HG03558 (cell line): ENCODE data around the gene ASB3.
"Not testable (repeated sequence)": the region's sequence is repeated elsewhere in the genome, so short reads cannot be mapped to it uniquely, and the experiment has no call there.

ENCODE experiments used
- ATAC-seq: cut with Tn5 transposase; IDR thresholded peaks from one replicate; pipeline ENCODE4 v1.9.1; 2021; ENCODE audit warnings: moderate number of reproducible peaks; ENCODE audit not compliant: unreplicated experiment; ENCODE audit errors: extremely low read depth

Gene ASB3

DNA sequence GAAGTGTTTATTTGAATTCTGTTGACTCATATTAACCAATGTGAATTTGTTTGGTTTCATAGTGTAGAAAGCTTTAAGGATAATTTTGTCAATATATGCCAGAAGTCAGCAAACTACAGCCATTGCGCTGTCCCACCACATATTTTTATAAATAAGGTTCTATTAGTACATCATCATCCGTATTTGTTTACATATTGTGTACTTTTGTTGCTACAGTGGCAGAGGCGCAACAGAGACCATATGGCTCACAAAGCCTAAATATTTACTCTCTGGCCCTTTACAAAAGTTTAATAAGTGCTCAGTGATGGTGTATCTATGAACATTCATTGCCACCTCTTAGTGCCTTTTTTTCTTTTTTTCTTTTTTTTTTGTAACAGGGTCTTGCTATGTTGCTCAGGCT, 6.5 kb upstream of the ASB3 start:
- no peak for ATAC-seq

GRCh38 chr2:53787614-53788289, 999 bp upstream of the ASB3 start:
- no peak for ATAC-seq

GRCh38 chr2:53786352-53786704, 425 bp downstream of the ASB3 start:
- ATAC-seq = no peak

GRCh38 chr2:53785366-53785765, 1.4 kb downstream of the ASB3 start:
- no peak for ATAC-seq

GRCh38 chr2:53784436-53784835, 2.3 kb downstream of the ASB3 start:
- ATAC-seq = no peak

DNA sequence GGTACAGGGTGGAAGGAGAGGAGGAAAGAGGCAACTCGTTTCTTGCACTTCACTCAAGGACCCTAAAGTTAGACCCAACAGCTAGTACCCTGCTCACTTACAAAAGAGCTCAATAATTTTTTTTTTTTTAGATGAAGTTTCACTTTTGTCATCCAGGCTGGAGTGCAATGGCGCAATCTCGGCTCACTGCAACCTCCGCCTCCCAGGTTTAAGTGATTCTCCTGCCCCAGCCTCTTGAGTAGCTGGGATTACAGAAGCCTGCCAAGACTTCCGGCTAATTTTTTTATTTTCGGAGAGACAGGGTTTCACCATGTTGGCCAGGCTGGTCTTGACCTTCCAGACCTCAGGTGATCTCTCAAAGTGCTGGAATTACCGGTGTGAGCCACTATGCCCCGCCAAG, 4.1 kb downstream of the ASB3 start:
- no peak for ATAC-seq

DNA sequence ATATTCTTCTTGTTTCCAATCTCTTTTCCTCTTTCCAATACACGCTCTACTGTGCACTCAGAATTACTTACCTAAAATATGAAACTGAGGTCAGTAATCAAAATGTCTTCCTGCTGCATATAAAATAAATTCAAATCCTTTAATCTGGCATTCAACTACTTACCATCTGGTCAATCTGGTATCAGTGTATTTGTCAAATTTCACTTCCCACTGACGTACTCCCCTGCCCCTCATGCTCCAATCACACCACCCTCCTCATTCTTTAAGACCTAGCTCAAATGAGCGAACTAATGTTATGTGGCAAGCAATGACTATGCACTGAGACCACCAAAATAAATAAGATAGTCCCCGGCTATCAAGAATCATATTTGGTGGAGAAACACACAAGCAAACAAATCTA, 6.7 kb downstream of the ASB3 start:
- no peak for ATAC-seq

GRCh38 chr2:53778536-53779162, 8.1 kb downstream of the ASB3 start:
- no peak for ATAC-seq

- ATAC-seq = no peak
Measured at GRCh38 chr2:53777134-53777533, 9.6 kb downstream of the ASB3 start.

GRCh38 chr2:53770264-53770663, 16.5 kb downstream of the ASB3 start:
- no peak for ATAC-seq

- no peak for ATAC-seq
Measured at GRCh38 chr2:53769318-53769945, 17.3 kb downstream of the ASB3 start.

- peak; percentile 19 for ATAC-seq
Measured at GRCh38 chr2:53768242-53768542, 18.6 kb downstream of the ASB3 start.

- ATAC-seq = peak; percentile 88
Measured at GRCh38 chr2:53767405-53768241, 19.1 kb downstream of the ASB3 start, which contains the start of gene CHAC2. TSS of gene CHAC2 (plus strand) at chr2:53767804. CDS start at chr2:53767887, 83 bp downstream.

GRCh38 chr2:53765767-53766166, 21.0 kb downstream of the ASB3 start:
- ATAC-seq = no peak

- not testable (repeated sequence) for ATAC-seq
Measured at GRCh38 chr2:53757206-53757605, 29.5 kb downstream of the ASB3 start.

DNA sequence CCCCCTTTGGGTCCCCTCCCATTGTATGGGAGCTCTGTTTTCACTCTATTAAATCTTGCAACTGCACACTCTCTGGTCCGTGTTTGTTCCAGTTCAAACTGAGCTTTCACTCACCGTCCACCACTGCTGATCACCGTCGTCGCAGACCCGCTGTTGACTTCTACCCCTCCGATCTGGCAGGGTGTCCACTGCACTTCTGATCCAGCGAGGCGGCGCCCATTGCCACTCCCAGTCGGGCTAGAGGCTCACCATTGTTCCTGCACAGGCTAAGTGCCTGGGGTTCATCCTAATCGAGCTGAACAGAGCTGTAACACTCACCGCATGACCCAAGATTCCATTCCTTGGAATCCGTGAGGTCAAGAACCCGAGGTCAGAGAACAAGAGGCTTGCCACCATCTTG, 30.1 kb downstream of the ASB3 start:
- no peak for ATAC-seq

- ATAC-seq = no peak
Measured at GRCh38 chr2:53755121-53755520, 31.6 kb downstream of the ASB3 start.

- ATAC-seq = no peak
Measured at GRCh38 chr2:53753041-53753440, 33.7 kb downstream of the ASB3 start.

DNA sequence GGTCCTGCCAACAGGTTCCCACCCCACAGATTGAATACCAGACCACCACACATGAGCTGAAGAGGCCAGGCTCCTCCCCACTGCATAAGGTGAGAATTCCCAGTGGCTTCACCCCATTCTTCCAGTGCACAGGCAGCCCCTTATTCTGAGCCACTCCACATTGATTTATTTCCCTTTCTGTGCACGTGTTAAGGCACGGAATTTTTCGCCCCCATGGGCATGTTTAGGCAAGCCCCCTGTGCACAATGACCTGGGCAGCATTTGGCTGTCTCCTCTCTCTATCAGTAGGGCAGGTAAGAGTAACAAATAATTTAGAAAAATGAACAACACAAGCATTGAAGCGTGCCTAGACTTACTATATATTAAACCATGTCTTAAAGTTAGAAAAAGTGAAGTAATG, 34.4 kb downstream of the ASB3 start:
- no peak for ATAC-seq

DNA sequence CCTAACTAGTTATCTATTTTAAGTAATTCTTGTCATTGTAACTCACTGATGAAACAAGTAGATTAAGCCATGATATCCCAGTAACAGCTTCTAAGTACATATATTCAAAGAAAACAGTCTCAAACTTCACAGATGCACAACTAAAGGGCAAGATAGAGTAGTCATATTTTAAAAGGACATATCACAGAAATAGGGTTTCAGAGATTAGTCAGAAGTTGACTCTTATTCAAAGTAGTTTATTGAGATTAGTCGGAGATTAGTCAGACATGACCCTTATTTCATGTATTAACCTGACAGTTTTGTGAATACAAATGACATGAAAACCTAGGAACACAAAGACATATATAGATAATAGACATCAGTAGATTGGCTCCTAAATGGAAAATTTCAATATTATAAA, 35.0 kb downstream of the ASB3 start:
- peak; percentile 91 for ATAC-seq
